ENCODE results near the gene TMTC2.

Gene TMTC2

GRCh38 chr12:83128540-83128939, 441.8 kb downstream of the TMTC2 start:
- no peak for DNase-seq (ENCODE audit: low read depth, low spot score)
- no peak overlapping the region for H3K4me3 ChIP-seq (ENCODE audit: low read length)

GRCh38 chr12:83130178-83130577, 443.5 kb downstream of the TMTC2 start:
- H3K4me3 ChIP-seq (ENCODE audit: low read length) = no peak overlapping the region
- DNase-seq (ENCODE audit: low read depth, low spot score) = no peak

- H3K4me3 ChIP-seq (ENCODE audit: low read length) = no peak overlapping the region
- no peak for DNase-seq (ENCODE audit: low read depth, low spot score)
Observed at GRCh38 chr12:83132360-83132759, 445.7 kb downstream of the TMTC2 start.

DNA sequence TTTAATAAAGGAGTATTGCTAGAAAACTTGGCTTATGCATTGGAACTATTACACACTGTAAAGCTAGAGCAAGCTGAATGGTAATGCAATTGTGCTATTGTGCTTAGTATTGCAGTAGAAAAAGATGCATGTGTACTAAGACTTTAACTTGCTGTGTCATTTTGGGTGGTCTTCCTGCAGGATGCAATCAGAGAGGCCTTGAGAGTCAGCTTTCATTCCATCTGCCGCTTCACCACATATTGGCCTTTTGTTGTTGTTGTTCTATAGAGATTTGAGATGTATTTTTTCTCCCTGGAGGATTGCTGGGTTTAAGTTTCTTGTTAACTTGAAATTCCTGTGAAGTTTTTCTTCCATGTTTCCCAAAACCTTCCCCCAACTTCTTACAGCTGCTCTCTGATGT, 449.7 kb downstream of the TMTC2 start:
- no peak for DNase-seq (ENCODE audit: low read depth, low spot score)
- H3K4me3 ChIP-seq (ENCODE audit: low read length) = no peak overlapping the region

- no peak for DNase-seq (ENCODE audit: low read depth, low spot score)
- no peak overlapping the region for H3K4me3 ChIP-seq (ENCODE audit: low read length)
Observed at GRCh38 chr12:83140135-83140534, 453.4 kb downstream of the TMTC2 start.

- no peak overlapping the region for H3K4me3 ChIP-seq (ENCODE audit: low read length)
- no peak for DNase-seq (ENCODE audit: low read depth, low spot score)
Observed at GRCh38 chr12:83141460-83141994, 454.8 kb downstream of the TMTC2 start.

DNA sequence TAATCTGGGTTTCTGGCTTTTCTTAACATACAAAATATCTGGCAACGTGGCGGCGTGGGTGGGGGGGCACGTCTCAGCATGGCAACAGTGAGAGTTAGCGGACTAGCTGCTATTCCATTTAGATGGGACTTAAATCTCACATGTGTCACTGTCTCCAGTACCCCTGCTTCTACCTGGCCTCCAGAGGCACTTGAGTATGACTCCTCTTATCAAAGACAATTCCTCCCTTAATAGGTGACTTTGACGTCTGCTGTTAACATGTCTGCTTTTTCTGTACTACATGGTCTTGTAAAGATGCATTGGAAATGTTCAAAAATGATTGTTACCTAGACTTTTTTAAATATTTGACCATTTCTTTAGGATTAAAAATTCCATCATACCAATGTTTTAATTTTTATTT, 456.2 kb downstream of the TMTC2 start:
- H3K4me3 ChIP-seq (ENCODE audit: low read length) = no peak overlapping the region
- DNase-seq (ENCODE audit: low read depth, low spot score) = no peak

DNA sequence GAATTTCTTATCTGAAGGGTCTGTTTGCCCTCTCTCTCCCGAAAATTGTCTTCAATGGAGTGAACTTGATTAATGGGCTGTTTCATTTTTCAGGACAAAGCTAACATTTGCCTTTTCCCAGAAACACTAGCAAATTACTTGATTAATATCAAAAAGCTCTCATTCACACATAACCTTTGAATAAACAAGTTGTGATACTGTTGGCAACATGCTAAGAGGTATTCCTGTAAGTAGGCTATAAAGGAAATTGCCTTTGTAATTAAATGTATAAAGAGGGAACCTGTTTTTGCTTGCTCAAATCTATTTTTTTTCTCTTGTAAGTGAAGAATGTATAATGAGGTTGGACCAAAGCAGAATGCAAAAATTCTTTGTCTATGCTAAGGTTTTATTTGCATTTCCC, 457.2 kb downstream of the TMTC2 start:
- no peak for DNase-seq (ENCODE audit: low read depth, low spot score)
- no peak overlapping the region for H3K4me3 ChIP-seq (ENCODE audit: low read length)

- no peak overlapping the region for H3K4me3 ChIP-seq (ENCODE audit: low read length)
- DNase-seq (ENCODE audit: low read depth, low spot score) = no peak
Observed at GRCh38 chr12:83145325-83145840, 458.7 kb downstream of the TMTC2 start.

- H3K4me3 ChIP-seq (ENCODE audit: low read length) = no peak overlapping the region
Observed at GRCh38 chr12:83147341-83147740, 460.6 kb downstream of the TMTC2 start.

GRCh38 chr12:83149987-83150386, 463.3 kb downstream of the TMTC2 start:
- H3K4me3 ChIP-seq (ENCODE audit: low read length) = no peak overlapping the region
- DNase-seq (ENCODE audit: low read depth, low spot score) = no peak

More at GRCh38 chr12:83147341-83147740, 460.6 kb downstream of the TMTC2 start:
- DNase-seq (ENCODE audit: low read depth, low spot score) = no peak

DNA sequence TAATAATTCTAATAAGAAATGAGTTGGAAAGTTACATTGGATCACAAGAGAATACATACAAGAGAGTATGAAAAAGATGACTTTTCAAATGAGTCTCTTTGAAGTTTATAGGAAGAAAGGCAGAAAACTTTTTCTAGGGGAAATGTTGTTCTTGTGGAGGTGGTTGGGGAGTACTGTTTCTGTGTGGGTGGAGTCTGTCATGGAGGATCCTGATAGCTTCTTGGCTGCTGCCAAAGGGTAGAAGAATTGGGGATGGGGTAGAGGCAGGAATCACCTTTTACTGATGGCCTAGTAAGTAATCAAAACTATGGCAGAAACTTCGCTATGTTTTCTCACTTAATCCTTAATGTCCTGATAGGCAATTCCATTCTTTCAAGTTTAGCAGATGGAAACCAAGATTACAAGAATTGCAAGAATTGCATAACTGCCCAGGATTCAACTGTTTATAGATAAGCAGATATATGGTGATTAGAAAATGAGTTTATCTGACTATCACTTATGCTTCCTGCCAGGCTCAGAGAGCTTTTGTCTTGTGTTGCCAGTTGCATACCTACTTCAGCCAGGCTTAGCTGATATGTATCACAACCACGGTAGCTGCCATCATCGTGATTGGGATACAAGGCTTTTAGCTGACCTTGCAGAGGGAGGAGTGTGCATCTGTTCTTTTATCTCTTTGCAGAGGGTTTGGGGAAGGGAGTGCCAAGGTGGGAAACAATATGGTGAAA, 463.9 kb downstream of the TMTC2 start:
- DNase-seq (ENCODE audit: low read depth, low spot score) = no peak
- no peak overlapping the region for H3K4me3 ChIP-seq (ENCODE audit: low read length)

DNA sequence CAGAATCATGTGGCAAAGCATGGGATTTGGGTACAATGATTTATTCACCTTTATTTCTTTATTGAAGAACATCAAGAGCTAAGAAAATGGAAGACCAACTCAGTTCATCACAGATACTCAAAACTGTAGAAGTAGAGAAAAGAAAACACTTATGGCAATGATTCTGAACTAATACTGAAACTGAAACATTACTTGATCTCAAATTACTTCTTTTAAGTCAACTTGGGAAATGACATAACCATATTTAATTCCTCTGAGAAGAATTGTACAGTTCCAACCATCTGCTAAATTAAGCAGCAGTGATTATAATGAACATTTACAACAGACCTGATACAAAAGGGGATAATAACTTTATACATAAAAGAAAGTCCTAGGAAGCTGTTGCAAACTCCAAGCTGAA, 466.5 kb downstream of the TMTC2 start:
- no peak overlapping the region for H3K4me3 ChIP-seq (ENCODE audit: low read length)
- no peak for DNase-seq (ENCODE audit: low read depth, low spot score)

DNA sequence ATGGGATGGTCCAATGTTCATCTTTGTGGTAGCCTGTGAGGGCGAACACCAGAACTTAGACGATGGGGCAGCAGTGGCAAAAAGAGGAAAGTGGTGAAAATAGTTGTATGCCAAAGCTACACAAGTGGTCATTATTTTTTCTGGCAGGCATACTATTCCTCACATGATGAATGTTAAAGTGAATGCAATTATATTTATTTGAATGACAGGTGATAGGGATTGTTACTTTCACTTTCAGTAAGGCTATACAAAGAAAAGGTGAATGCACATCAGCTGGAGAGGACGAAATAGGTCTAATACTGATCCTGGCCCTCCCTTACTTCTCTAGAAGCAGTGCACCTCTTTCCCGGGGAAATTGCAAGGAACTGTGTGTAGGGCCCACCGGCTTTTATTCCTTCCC, 470.1 kb downstream of the TMTC2 start:
- DNase-seq (ENCODE audit: low read depth, low spot score) = no peak
- H3K4me3 ChIP-seq (ENCODE audit: low read length) = no peak overlapping the region

DNA sequence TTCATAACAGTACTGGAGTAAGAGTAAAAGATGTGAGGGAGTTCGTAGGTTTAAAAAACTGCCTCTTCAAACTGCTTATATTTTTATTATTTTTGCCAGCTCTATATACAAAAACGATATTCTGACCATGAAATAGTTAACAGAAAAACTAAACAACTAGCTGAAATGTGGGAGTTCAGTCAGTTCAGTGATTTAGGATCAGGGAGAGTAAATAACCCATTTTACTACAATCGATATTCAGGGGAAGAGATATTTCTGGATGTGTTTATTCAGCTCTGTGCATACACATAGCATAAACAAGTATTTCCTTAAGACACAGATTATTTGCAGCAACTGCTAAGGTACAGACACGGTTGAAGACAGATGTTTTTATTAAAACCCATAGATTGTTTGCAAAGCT, 470.9 kb downstream of the TMTC2 start:
- no peak overlapping the region for H3K4me3 ChIP-seq (ENCODE audit: low read length)
- no peak for DNase-seq (ENCODE audit: low read depth, low spot score)

GRCh38 chr12:83158613-83159207, 472.0 kb downstream of the TMTC2 start:
- DNase-seq (ENCODE audit: low read depth, low spot score) = no peak
- no peak overlapping the region for H3K4me3 ChIP-seq (ENCODE audit: low read length)

- no peak for DNase-seq (ENCODE audit: low read depth, low spot score)
Observed at GRCh38 chr12:83161456-83161855, 474.8 kb downstream of the TMTC2 start.

DNA sequence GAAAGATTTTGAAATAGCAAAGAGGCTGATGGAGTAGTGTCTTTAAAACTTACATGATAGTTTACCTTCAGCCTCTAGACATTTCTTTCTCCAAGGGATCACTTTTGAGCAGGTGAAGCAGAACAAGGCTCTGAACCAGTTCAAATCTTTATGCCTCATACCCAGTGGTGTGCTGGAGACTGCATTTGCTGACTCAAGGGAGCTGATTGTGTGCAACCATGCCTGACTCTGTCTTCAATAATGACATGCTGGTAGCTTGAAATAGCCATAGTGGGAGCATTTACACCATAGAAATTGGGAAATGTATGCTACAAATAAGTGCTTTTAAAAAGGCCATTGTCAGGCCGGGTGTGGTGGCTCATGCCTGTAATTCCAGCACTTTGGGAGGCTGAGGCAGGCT, 482.0 kb downstream of the TMTC2 start:
- no peak for DNase-seq (ENCODE audit: low read depth, low spot score)
- no peak overlapping the region for H3K4me3 ChIP-seq (ENCODE audit: low read length)

More at GRCh38 chr12:83161456-83161855, 474.8 kb downstream of the TMTC2 start:
- no peak overlapping the region for H3K4me3 ChIP-seq (ENCODE audit: low read length)

DNA sequence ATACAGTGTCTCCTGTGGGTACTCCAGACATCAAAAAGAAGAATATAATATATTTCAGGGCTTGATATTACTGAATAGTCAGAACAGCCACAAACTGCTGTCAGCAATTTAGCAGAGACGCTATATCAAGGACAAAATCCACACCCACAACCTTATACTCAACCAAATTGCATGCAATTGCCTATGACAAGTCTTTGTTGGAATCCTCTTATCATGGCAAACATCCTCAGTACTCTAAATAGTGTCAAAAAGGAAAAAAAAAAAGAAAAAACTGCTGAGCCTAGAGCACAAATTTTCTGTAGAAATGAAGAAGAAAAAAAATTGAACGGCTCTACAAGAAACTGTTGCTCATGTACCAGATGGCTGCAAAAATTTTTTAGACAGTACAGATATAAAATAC, 485.7 kb downstream of the TMTC2 start:
- DNase-seq (ENCODE audit: low read depth, low spot score) = no peak
- H3K4me3 ChIP-seq (ENCODE audit: low read length) = no peak overlapping the region

GRCh38 chr12:83172866-83173649, 486.4 kb downstream of the TMTC2 start:
- no peak overlapping the region for H3K4me3 ChIP-seq (ENCODE audit: low read length)
- no peak for DNase-seq (ENCODE audit: low read depth, low spot score)
